Endodermal cell (in vitro differentiated cells): ENCODE measurements around the gene FILIP1L. TPM values are rescaled to one million over a fixed set of nuclear protein-coding genes. Genes with fewer than 3 reads are reported as not detected.

Source experiments
- DNase-seq: peaks from one replicate; pipeline ENCODE4 v3.0.0-alpha.2; 2017
- H3K27ac ChIP-seq: 2 replicates; pipeline ENCODE4 v1.5.1; 2013; ENCODE audit warnings: mild to moderate bottlenecking, low read depth, low read length, moderate library complexity
- H3K27me3 ChIP-seq: 2 replicates; pipeline ENCODE4 v1.6.1; 2013; ENCODE audit warnings: mild to moderate bottlenecking, low read length, moderate library complexity; ENCODE audit not compliant: insufficient read depth, control insufficient read depth, poor library complexity, severe bottlenecking
- H3K36me3 ChIP-seq: 2 replicates; pipeline ENCODE4 v1.7.0; 2013; ENCODE audit warnings: mild to moderate bottlenecking, low read length, moderate library complexity; ENCODE audit not compliant: control insufficient read depth, insufficient read depth
- H3K4me1 ChIP-seq: one replicate; pipeline ENCODE4 v1.7.0; 2013; ENCODE audit warnings: low read length; ENCODE audit not compliant: control insufficient read depth, insufficient read depth
- H3K4me3 ChIP-seq: 2 replicates; pipeline ENCODE4 v1.5.1; 2013; ENCODE audit warnings: mild to moderate bottlenecking, low read length, moderate library complexity
- H3K9ac ChIP-seq: 2 replicates; pipeline ENCODE4 v1.6.1; 2013; ENCODE audit warnings: mild to moderate bottlenecking, low read length, moderate library complexity; ENCODE audit not compliant: poor library complexity, severe bottlenecking; ENCODE audit errors: extremely low read depth
- H3K9me3 ChIP-seq: 2 replicates; pipeline ENCODE4 v1.6.1; 2013; ENCODE audit warnings: mild to moderate bottlenecking, low read length, moderate library complexity; ENCODE audit not compliant: control insufficient read depth
- H3K27ac Mint-ChIP-seq: 2 replicates; pipeline ENCODE4 v1.8.0; 2020; ENCODE audit warnings: mixed read lengths
- H3K27me3 Mint-ChIP-seq: 2 replicates; pipeline ENCODE4 v1.8.0; 2021; ENCODE audit warnings: mild to moderate bottlenecking, mixed read lengths; ENCODE audit not compliant: insufficient read depth
- H3K36me3 Mint-ChIP-seq: 2 replicates; pipeline ENCODE4 v1.8.0; 2020; ENCODE audit warnings: low read depth, mixed read lengths
- H3K4me1 Mint-ChIP-seq: 2 replicates; pipeline ENCODE4 v1.8.0; 2020; ENCODE audit warnings: mixed read lengths
- H3K4me3 Mint-ChIP-seq: 2 replicates; pipeline ENCODE4 v1.8.0; 2020; ENCODE audit warnings: mild to moderate bottlenecking, moderate library complexity, mixed read lengths
- H3K9me3 Mint-ChIP-seq: 2 replicates; pipeline ENCODE4 v1.8.0; 2020; ENCODE audit warnings: mild to moderate bottlenecking, mixed read lengths
- WGBS, 2 experiments: methylation state at CpG; one replicate each; pipeline versions ENCODE4 v1.1.5 to v1.1.7; 2013; ENCODE audit warnings: missing lambda C conversion rate in 2 of 2, mixed read lengths in 1 of 2; ENCODE audit not compliant: insufficient coverage in 1 of 2, insufficient read length in 1 of 2; 5-methylcytosine and 5-hydroxymethylcytosine counted together
- total RNA-seq, 2 donors: library from RNA; stranded (reverse); fragmentation: NEBNext Ultra II Directional in 1 of 2; extraction: Animal tissue kit (Norgen Biotek cat#: 25700) in 1 of 2; gene quantifications; 2 replicates in 1 of 2; 3 replicates in 1 of 2; pipeline ENCODE4 v1.2.1, GENCODE V29; 2021
- TF ChIP-seq, protein P1 (sequence below): fragments of 200-600 bp; sonication (generic); conservative IDR thresholded peaks from 2 replicates; pipeline ENCODE4 v1.5.0; 2021; ENCODE audit warnings: antibody characterized with exemption, mild to moderate bottlenecking

FILIP1L gene
- total RNA-seq, 2 donors from 2014 or later = 0.84 to 2.5 TPM

DNA sequence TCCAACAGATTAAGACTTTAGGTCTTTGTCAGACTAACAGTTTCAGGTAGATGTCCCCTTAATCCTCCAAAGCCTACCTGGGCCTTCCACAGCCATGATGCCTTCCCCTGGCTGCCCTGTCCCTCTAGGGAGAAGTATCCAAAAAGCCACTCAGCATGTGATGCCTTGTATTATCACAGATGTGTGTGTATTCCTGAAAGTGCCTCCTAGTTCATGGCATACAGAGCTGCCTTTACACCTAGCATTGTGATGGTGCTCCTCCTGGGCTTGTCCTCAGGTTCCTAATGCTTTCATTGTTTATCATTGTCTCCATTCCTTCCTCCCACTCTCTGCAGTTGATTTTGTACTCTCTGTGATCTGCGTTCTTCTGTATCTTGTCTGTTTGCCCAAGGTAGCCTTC lies 253.1 kb downstream of the FILIP1L start:
- no peaks in the 10 kb centered on the region for H3K27me3 Mint-ChIP-seq
- DNase-seq = no peak
- H3K9me3 Mint-ChIP-seq = peaks cover 2% of the 10 kb centered on the region
- no peak overlapping the region for H3K4me3 Mint-ChIP-seq
- Histone ChIP-seq H3K4me1 (no peaks in the 10 kb centered on the region), H3K27ac (no peak overlapping the region), H3K27me3 (no peaks in the 10 kb centered on the region), H3K9me3 (no peaks in the 10 kb centered on the region), H3K9ac (no peak overlapping the region), H3K4me3 (no peak overlapping the region), H3K36me3 (no peaks in the 10 kb centered on the region)
- peak overlapping the region; percentile 24 for H3K27ac Mint-ChIP-seq
- 67 to 78% methylated on average over 1 of the region's 1 CpG for WGBS, 2 experiments
- H3K4me1 Mint-ChIP-seq = peaks cover 12% of the 10 kb centered on the region
- peaks cover 12% of the 10 kb centered on the region for H3K36me3 Mint-ChIP-seq
- TF ChIP-seq, protein P1, sequence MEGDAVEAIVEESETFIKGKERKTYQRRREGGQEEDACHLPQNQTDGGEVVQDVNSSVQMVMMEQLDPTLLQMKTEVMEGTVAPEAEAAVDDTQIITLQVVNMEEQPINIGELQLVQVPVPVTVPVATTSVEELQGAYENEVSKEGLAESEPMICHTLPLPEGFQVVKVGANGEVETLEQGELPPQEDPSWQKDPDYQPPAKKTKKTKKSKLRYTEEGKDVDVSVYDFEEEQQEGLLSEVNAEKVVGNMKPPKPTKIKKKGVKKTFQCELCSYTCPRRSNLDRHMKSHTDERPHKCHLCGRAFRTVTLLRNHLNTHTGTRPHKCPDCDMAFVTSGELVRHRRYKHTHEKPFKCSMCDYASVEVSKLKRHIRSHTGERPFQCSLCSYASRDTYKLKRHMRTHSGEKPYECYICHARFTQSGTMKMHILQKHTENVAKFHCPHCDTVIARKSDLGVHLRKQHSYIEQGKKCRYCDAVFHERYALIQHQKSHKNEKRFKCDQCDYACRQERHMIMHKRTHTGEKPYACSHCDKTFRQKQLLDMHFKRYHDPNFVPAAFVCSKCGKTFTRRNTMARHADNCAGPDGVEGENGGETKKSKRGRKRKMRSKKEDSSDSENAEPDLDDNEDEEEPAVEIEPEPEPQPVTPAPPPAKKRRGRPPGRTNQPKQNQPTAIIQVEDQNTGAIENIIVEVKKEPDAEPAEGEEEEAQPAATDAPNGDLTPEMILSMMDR = no peak

DNA sequence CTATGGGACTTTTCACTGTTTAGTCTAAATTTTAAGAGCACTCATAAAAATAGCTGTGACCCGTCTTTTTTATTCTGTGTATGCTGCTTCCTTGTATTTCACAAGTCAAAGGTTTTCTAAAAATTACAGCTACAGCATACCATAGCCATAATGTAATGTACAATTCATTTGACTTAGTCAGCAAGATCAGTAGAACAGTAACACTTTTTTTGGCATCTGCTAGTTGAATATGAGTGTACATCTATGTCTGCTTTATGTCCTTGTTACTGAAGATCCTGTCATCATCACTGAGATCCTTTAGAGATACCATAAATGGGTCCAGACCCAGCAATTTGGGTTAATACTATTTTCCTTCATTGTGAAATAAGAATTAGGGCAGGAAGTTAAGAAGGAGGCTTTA lies 254.5 kb downstream of the FILIP1L start:
- H3K36me3 ChIP-seq = no peaks in the 10 kb centered on the region
- H3K9me3 ChIP-seq = no peaks in the 10 kb centered on the region
- no peak overlapping the region for H3K4me3 ChIP-seq
- H3K4me1 ChIP-seq = no peaks in the 10 kb centered on the region
- H3K4me3 Mint-ChIP-seq = no peak overlapping the region
- H3K27ac Mint-ChIP-seq = no peak overlapping the region
- H3K27ac ChIP-seq = no peak overlapping the region
- peaks cover 10% of the 10 kb centered on the region for H3K4me1 Mint-ChIP-seq
- TF ChIP-seq, protein P1 = no peak
- peaks cover 12% of the 10 kb centered on the region for H3K36me3 Mint-ChIP-seq
- H3K27me3 ChIP-seq = no peaks in the 10 kb centered on the region
- H3K27me3 Mint-ChIP-seq = no peaks in the 10 kb centered on the region
- peaks cover 2% of the 10 kb centered on the region for H3K9me3 Mint-ChIP-seq
- DNase-seq = no peak
- WGBS, 2 experiments = 84% methylated on average over 1 of the region's 1 CpG; no CpG with 5 or more reads in 1 of the 2 experiments
- H3K9ac ChIP-seq = no peak overlapping the region

DNA sequence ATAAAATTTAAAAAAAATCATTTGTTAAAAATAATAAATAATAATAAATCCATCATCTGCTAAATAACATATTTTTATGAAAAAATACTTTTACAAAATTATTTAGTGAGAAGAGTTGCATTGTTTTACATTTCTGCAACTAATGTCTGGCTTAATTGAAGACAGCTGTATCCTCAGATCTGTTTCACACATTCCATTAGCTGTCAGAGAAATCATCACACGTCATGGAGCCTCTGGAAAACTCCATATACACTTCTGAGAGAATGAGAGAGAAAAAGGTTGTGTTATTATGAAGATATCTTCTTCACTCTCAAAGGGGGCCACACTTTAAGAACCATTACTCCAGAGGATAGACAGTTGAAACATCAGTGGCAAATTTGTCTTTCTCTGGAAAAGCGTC lies 255.8 kb downstream of the FILIP1L start:
- Mint-ChIP-seq H3K27ac (no peak overlapping the region), H3K36me3 (peaks cover 12% of the 10 kb centered on the region), H3K27me3 (no peaks in the 10 kb centered on the region), H3K4me3 (no peak overlapping the region), H3K4me1 (peaks cover 10% of the 10 kb centered on the region), H3K9me3 (peaks cover 2% of the 10 kb centered on the region)
- no peak overlapping the region for H3K9ac ChIP-seq
- no peaks in the 10 kb centered on the region for H3K9me3 ChIP-seq
- H3K27me3 ChIP-seq = no peaks in the 10 kb centered on the region
- H3K4me1 ChIP-seq = no peaks in the 10 kb centered on the region
- no peak for DNase-seq
- 86 to 89% methylated on average over 1 of the region's 2 CpGs for WGBS, 2 experiments
- TF ChIP-seq, protein P1 = no peak
- H3K4me3 ChIP-seq = no peak overlapping the region
- no peak overlapping the region for H3K27ac ChIP-seq
- no peaks in the 10 kb centered on the region for H3K36me3 ChIP-seq
